Activated CD8-positive, alpha-beta memory T cell treated with anti-CD3 and anti-CD28 coated beads, Interleukin-2, amount 50 U/mL, for 1 hour (primary cell): ENCODE data around the gene MZT2B.
"Not testable (repeated sequence)": the region's sequence is repeated elsewhere in the genome, so short reads cannot be mapped to it uniquely, and the experiment has no call there.

ENCODE experiments used
- DNase-seq: peaks from one replicate; pipeline ENCODE4 v3.0.0-alpha.2; 2020; ENCODE audit errors: extremely low read depth

MZT2B gene

DNA sequence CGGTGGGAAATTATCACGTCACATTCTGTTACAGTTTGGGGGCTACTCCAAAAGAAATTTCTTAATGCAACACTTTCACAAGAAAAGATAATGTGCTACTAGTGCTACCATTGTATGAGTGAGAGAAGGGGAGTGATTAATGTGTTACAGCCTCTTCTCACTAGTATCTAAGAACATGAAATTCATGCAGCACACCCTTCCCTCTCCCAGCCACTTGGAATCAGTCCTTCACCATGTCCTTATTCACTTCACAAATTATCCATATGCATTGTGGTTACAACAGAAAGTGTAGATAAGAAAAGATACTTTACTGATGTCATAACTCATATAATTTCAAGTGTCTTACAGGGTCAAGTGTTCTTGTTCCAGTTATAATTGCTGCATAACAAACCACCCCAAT lies 37.1 kb downstream of the MZT2B start:
- DNase-seq: not testable (repeated sequence)

DNA sequence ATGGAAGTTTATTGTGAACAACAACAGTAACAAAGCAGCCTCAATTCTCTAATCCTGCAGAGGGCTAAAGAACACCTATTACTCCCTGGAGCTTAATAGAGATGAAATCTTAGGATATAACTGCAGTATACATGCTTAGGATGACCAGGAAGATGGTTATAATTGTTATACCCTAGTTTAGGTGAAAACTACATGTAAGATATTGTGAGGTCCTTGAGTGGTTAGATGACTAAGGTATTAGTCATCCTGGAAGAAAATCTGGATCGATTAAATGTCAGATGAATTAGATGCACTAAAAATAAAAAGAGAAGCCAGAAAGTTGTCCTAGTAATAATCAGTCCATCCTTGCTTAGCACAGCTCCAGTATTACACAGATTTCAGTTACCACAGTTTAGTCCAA lies 38.4 kb downstream of the MZT2B start:
- not testable (repeated sequence) for DNase-seq

DNA sequence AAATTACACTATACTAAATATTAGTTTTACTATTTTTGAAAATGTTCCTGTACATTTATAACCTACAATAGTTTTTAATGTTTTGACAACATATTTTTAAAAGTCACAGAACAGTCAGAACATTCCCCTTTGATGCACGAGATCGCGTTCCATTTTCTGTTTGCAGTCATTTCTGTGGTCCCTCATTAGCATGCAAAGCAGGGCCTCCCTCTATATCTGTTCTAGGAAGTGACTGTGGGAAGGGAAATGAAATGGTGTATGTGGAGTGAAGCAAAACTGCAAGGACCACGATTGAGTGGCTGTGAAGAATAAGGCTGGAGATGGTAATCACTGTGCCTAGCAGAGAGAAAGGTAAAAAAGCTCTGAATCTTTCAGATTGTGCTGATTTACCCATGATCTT lies 40.5 kb downstream of the MZT2B start:
- DNase-seq: not testable (repeated sequence)

DNA sequence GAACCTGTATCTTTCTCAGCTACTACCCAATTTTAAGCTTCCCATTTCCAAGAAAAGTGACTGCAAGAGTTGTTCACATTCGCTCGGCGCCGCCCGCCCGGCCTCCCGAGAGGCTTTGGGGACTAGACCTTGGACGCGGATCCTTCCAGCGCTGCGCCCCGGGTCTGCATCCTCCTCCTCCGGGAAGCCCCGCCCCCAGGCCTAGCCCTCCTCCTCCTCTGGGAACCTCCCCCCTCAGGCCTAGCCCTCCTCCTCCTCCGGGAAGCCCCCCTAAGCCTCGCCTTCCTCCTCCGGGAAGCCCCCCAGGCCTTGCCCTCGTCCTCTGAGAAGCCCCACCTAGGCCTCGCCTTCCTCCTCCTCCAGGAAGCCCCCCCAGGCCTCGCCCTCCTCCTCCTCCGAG lies 45.9 kb downstream of the MZT2B start:
- not testable (repeated sequence) for DNase-seq

DNA sequence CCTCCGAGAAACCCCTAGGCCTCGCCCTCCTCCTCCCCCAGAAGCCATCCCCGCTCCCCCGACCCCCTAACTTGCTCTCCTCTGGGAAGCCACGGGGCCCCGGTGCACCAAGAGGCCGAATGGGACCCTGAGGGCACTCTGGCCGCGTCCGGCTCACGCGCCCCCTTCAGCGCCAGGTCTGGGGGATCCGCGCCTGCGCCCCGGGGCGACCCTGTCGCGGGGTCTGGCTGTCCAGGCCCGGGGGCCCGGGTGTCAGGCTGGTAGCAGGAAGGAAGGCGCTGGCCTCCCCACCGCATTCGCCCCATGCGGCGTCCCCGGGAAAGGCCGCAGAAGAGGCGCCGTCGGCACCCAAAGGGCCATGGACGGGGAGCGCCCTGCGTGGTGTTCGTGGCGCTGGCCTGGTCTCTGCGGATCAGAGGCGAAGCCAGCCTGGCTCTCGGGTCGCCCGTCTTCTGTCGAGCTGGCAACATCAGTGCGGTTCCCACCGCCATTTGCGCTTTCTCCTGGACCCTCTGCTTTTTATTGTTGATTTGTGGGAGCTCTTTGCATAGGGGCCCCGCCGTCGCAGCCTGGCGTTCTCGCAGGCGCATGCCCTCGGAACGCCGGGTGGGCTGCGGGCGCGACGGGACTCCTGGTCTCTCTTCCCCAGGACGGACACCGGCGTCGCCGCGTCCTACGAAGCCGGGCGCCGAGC lies 46.6 kb downstream of the MZT2B start:
- not testable (repeated sequence) for DNase-seq

DNA sequence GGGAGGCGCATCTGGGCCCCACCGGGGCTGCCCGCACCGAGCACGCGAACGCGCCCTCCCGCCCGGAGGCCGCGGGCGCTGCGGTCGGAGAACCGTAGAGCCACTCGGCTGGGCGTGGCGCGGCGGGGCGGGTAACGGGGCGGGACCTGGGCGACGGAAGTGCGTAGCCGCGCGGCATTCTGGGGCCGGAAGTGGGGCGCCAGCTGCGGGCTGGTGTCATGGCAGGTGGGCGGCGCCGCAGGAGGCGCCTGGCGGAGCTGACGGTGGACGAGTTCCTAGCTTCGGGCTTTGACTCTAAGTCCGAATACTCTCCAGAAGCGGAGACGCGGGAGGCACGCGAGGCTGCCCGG lies 47.1 kb downstream of the MZT2B start:
- not testable (repeated sequence) for DNase-seq

DNA sequence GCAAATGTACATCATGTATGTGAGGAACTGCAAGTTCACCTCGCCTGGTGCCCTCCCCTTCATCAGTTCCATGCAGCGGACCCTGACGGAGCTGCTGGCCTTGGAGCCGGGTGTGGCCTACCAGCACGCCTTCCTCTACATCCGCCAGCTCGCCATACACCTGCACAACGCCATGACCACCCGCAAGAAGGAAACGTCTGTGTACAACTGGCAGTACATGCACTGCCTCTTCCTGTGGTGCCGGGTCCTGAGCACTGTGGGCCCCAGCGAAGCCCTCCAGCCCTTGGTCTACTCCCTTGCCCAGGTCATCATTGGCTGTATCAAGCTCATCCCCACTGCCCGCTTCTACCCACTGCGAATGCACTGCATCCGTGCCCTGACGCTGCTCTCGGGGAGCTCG lies 48.3 kb downstream of the MZT2B start:
- not testable (repeated sequence) for DNase-seq

DNA sequence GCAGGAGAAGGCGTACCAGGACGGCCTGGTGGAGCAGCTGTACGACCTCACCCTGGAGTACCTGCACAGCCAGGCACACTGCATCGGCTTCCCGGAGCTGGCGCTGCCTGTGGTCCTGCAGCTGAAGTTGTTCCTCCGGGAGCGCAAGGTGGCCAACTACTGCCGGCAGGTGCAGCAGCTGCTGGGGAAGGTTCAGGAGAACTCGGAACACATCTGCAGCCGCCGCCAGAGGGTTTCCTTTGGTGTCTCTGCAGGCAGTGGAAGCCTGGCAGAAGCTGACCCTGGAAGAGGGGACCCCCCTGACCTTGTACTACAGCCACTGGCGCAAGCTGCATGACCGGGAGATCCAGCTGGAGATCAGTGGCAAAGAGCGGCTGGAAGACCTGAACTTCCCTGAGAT lies 48.8 kb downstream of the MZT2B start:
- DNase-seq: not testable (repeated sequence)

DNA sequence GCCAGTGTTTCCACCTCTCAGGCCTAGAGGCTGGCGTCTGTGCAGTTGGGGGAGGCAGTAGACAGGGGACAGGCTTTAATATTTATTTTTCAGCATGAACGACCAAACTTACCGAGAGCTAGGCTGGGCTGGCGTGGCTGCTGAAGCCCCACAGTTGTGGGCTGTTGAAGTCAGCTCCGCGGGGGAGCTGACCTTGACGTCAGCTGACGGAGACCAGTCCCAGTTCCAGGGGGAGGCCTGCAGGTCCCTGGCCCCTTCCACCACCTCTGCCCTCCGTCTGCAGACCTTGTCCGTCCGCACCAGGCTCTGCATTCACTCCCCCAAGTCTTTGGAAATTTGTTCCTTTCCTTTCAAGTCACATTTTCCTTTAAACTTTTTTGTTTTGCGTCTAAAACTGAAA lies 49.6 kb downstream of the MZT2B start:
- DNase-seq: no peak

DNA sequence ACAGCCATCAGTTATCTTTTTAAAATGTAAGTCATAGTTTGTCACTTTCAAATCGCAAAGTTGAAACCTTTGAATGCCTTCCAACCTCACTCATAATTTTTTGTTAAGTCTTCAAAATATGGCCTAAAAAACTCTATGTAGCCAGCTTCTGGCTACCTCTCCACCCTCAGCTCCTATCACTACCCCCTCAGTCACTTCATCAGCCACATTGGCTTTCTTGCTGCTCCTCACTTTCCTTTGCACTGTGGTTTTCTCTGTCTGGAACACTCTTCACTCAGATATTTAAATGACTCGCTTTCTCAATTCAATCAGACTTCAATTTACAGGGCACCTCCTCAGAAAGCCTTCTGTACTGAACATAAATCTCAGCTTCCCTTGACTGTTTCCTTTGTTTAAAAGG lies 51.0 kb downstream of the MZT2B start:
- DNase-seq: not testable (repeated sequence)

DNA sequence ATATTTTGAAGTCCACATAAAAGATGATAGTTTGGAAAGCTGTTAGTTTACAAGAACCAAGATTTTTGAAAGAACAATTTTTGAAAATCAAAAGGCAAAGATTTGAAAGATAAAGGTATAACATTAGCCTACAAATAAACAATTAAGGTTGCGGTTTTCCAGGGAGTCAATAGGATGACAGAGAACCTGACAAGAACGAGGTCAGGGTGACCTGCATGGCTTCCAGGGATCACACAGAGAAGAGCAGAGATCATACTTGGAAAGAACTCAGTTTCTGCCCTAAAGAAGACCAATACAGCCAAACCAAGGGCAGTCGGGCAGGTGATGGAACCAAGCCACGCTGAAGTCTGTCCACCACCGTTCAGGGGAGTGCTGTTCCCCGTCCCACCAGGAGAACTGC lies 57.5 kb downstream of the MZT2B start:
- not testable (repeated sequence) for DNase-seq
